HL-60 (cell line): ENCODE data around the gene IDH3A.

Experiments
- TF ChIP-seq, protein P1 (sequence below): IDR thresholded peaks from one replicate; pipeline ENCODE4 v1.5.1; 2011; ENCODE audit warnings: low read length, control low read depth, inconsistent platforms; ENCODE audit not compliant: insufficient read depth
- TF ChIP-seq, protein P2 (sequence below): IDR thresholded peaks from 2 replicates; pipeline ENCODE4 v1.6.1; 2012; ENCODE audit warnings: low read depth; ENCODE audit not compliant: insufficient replicate concordance

DNA sequence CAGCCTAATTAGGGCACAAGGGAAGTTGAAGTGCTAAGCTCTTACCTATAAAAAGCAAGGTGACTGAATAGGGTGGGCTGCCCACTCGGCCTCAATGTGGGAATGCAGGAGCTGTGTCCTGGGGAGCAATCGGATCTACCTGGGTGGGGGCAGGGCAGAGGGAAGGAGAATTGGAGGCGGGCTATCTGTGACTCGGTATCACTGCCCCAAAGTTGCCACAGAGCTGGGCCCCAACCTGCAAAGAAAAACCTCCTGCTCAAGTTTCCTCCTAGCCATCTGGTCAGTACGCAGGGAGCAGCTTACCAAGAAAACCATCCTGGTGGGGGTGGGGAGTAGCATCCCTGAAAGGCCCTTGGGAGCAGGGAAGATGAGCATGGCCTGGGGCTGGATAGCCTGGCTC lies 28.6 kb upstream of the IDH3A start:
- TF ChIP-seq, protein P1, sequence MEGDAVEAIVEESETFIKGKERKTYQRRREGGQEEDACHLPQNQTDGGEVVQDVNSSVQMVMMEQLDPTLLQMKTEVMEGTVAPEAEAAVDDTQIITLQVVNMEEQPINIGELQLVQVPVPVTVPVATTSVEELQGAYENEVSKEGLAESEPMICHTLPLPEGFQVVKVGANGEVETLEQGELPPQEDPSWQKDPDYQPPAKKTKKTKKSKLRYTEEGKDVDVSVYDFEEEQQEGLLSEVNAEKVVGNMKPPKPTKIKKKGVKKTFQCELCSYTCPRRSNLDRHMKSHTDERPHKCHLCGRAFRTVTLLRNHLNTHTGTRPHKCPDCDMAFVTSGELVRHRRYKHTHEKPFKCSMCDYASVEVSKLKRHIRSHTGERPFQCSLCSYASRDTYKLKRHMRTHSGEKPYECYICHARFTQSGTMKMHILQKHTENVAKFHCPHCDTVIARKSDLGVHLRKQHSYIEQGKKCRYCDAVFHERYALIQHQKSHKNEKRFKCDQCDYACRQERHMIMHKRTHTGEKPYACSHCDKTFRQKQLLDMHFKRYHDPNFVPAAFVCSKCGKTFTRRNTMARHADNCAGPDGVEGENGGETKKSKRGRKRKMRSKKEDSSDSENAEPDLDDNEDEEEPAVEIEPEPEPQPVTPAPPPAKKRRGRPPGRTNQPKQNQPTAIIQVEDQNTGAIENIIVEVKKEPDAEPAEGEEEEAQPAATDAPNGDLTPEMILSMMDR: no peak
- TF ChIP-seq, protein P2, sequence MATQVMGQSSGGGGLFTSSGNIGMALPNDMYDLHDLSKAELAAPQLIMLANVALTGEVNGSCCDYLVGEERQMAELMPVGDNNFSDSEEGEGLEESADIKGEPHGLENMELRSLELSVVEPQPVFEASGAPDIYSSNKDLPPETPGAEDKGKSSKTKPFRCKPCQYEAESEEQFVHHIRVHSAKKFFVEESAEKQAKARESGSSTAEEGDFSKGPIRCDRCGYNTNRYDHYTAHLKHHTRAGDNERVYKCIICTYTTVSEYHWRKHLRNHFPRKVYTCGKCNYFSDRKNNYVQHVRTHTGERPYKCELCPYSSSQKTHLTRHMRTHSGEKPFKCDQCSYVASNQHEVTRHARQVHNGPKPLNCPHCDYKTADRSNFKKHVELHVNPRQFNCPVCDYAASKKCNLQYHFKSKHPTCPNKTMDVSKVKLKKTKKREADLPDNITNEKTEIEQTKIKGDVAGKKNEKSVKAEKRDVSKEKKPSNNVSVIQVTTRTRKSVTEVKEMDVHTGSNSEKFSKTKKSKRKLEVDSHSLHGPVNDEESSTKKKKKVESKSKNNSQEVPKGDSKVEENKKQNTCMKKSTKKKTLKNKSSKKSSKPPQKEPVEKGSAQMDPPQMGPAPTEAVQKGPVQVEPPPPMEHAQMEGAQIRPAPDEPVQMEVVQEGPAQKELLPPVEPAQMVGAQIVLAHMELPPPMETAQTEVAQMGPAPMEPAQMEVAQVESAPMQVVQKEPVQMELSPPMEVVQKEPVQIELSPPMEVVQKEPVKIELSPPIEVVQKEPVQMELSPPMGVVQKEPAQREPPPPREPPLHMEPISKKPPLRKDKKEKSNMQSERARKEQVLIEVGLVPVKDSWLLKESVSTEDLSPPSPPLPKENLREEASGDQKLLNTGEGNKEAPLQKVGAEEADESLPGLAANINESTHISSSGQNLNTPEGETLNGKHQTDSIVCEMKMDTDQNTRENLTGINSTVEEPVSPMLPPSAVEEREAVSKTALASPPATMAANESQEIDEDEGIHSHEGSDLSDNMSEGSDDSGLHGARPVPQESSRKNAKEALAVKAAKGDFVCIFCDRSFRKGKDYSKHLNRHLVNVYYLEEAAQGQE: no peak
